Nephron progenitor cell (in vitro differentiated cells): ENCODE results near the gene P2RY6.
"Not testable (repeated sequence)": the region's sequence is repeated elsewhere in the genome, so short reads cannot be mapped to it uniquely, and the experiment has no call there.

Source experiments
- DNase-seq: peaks from one replicate; pipeline ENCODE4 v3.0.0; 2021
- H3K27ac Mint-ChIP-seq: 2 replicates; pipeline ENCODE4 v1.8.0; 2021; ENCODE audit warnings: mild to moderate bottlenecking, moderate library complexity, mixed read lengths
- H3K27me3 Mint-ChIP-seq: 2 replicates; pipeline ENCODE4 v1.8.0; 2021; ENCODE audit warnings: mild to moderate bottlenecking, low read depth, mixed read lengths; ENCODE audit not compliant: poor library complexity
- H3K36me3 Mint-ChIP-seq: 2 replicates; pipeline ENCODE4 v1.8.0; 2021; ENCODE audit warnings: low read depth, mixed read lengths
- H3K4me1 Mint-ChIP-seq: 2 replicates; pipeline ENCODE4 v1.8.0; 2021; ENCODE audit warnings: mixed read lengths
- H3K4me3 Mint-ChIP-seq: 2 replicates; pipeline ENCODE4 v1.8.0; 2021; ENCODE audit warnings: mild to moderate bottlenecking, moderate library complexity, mixed read lengths
- H3K9me3 Mint-ChIP-seq: 2 replicates; pipeline ENCODE4 v1.8.0; 2021; ENCODE audit warnings: mild to moderate bottlenecking, moderate library complexity, mixed read lengths
- TF ChIP-seq, protein P1 (sequence below): fragments of 200-600 bp; sonication (generic); IDR thresholded peaks from 2 replicates; pipeline ENCODE4 v1.5.0; 2021; ENCODE audit warnings: antibody characterized with exemption

The P2RY6 gene

GRCh38 chr11:73227571-73228211 lies 44.4 kb upstream of the P2RY6 start:
- Mint-ChIP-seq H3K4me3 (no peak overlapping the region), H3K9me3 (no peaks in the 10 kb centered on the region), H3K36me3 (no peaks in the 10 kb centered on the region), H3K27ac (no peak overlapping the region), H3K27me3 (peaks cover 33% of the 10 kb centered on the region), H3K4me1 (peaks cover 24% of the 10 kb centered on the region)
- DNase-seq, result peak; percentile 6
- TF ChIP-seq, protein P1, sequence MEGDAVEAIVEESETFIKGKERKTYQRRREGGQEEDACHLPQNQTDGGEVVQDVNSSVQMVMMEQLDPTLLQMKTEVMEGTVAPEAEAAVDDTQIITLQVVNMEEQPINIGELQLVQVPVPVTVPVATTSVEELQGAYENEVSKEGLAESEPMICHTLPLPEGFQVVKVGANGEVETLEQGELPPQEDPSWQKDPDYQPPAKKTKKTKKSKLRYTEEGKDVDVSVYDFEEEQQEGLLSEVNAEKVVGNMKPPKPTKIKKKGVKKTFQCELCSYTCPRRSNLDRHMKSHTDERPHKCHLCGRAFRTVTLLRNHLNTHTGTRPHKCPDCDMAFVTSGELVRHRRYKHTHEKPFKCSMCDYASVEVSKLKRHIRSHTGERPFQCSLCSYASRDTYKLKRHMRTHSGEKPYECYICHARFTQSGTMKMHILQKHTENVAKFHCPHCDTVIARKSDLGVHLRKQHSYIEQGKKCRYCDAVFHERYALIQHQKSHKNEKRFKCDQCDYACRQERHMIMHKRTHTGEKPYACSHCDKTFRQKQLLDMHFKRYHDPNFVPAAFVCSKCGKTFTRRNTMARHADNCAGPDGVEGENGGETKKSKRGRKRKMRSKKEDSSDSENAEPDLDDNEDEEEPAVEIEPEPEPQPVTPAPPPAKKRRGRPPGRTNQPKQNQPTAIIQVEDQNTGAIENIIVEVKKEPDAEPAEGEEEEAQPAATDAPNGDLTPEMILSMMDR, result no peak

DNA sequence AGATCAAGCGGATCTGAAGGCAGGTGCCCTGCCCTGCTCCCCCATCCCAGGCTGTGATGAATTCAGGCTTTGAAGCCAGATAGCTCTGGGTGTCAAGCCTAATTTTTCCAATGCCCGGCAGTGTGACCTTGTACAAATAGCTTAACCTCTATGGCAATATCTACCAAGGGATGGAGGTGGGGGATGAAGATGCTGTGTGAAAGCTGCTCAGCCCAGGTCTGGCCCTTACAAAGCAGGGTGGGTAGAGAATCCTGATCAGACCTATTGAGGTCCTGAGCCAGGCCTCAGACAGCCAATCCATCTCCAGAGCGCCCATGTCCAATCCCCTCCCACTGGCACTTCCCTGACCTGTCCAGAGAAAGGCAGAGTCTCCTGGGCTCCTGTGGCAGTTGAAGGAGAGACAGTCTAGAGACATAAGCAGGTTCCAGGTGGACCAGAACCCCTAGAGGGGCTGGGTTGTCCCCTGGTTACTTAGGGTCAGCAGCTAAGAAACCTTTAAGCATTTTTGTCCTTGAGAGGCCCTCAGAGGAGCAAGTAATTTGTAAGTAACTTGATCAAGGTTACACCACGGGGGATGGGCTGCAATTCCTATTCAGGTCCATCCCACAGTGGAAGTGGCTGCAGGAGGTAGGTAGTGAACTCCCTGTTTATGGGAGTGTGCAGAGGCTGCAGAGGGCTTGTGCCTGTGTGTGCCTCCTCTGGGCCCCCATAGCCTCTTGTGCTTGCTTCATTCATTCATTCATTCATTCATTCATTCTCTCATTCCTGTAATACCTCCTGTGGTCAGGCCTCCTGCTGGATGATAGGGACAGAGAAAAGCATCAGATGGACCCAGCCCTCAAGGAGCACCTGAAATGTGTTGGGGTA lies 43.6 kb upstream of the P2RY6 start:
- H3K27ac Mint-ChIP-seq, result no peak overlapping the region
- peak; percentile 11 for DNase-seq
- peaks cover 24% of the 10 kb centered on the region for H3K4me1 Mint-ChIP-seq

GRCh38 chr11:73229321-73229895 lies 42.7 kb upstream of the P2RY6 start:
- Mint-ChIP-seq H3K4me1 (peaks cover 24% of the 10 kb centered on the region), H3K4me3 (no peak overlapping the region), H3K36me3 (no peaks in the 10 kb centered on the region), H3K27me3 (peaks cover 32% of the 10 kb centered on the region), H3K27ac (no peak overlapping the region), H3K9me3 (no peaks in the 10 kb centered on the region)
- TF ChIP-seq, protein P1, result no peak
- DNase-seq, result peak; percentile 2

More for the DNA sequence above, 43.6 kb upstream of the P2RY6 start:
- TF ChIP-seq, protein P1, result no peak
- Mint-ChIP-seq H3K27me3 (peaks cover 33% of the 10 kb centered on the region), H3K36me3 (no peaks in the 10 kb centered on the region), H3K4me3 (no peak overlapping the region), H3K9me3 (no peaks in the 10 kb centered on the region)

GRCh38 chr11:73229896-73230875 lies 42.0 kb upstream of the P2RY6 start:
- Mint-ChIP-seq H3K27me3 (peaks cover 27% of the 10 kb centered on the region), H3K4me3 (no peak overlapping the region), H3K36me3 (no peaks in the 10 kb centered on the region), H3K9me3 (no peaks in the 10 kb centered on the region), H3K27ac (no peak overlapping the region), H3K4me1 (peaks cover 24% of the 10 kb centered on the region)
- TF ChIP-seq, protein P1, result no peak
- peak; percentile 0 for DNase-seq

- Mint-ChIP-seq H3K27ac (no peak overlapping the region), H3K36me3 (no peaks in the 10 kb centered on the region), H3K9me3 (no peaks in the 10 kb centered on the region), H3K27me3 (peaks cover 20% of the 10 kb centered on the region), H3K4me3 (no peak overlapping the region), H3K4me1 (peaks cover 24% of the 10 kb centered on the region)
- peak; percentile 0 for DNase-seq
- TF ChIP-seq, protein P1, result no peak
Observed at GRCh38 chr11:73230931-73231330, 41.2 kb upstream of the P2RY6 start.

GRCh38 chr11:73232487-73232886 lies 39.7 kb upstream of the P2RY6 start:
- H3K9me3 Mint-ChIP-seq, DNase-seq, H3K27ac Mint-ChIP-seq, H3K4me3 Mint-ChIP-seq, H3K36me3 Mint-ChIP-seq, H3K27me3 Mint-ChIP-seq: not testable (repeated sequence)
- peaks cover 25% of the 10 kb centered on the region for H3K4me1 Mint-ChIP-seq
